ENCODE measurements around the gene PPIL6.

PPIL6 gene

GRCh38 chr6:109449064-109449794 is 8.8 kb upstream of the PPIL6 start:
- DNase-seq = no peak

- no peak for DNase-seq
These were observed 8.2 kb upstream of the PPIL6 start for GRCh38 chr6:109448615-109449014.

- DNase-seq = no peak
These were observed 7.6 kb upstream of the PPIL6 start for GRCh38 chr6:109447878-109448555.

- no peak for DNase-seq
These were observed 6.7 kb upstream of the PPIL6 start for GRCh38 chr6:109447087-109447486.

- no peak for DNase-seq
These were observed 6.1 kb upstream of the PPIL6 start for GRCh38 chr6:109446541-109446940.

- DNase-seq = no peak
These were observed 5.6 kb upstream of the PPIL6 start for GRCh38 chr6:109446072-109446471.

GRCh38 chr6:109445382-109445781 is 5.0 kb upstream of the PPIL6 start:
- DNase-seq = no peak

GRCh38 chr6:109443425-109443950 is 3.1 kb upstream of the PPIL6 start:
- DNase-seq = no peak

- DNase-seq = no peak
These were observed 2.0 kb upstream of the PPIL6 start for GRCh38 chr6:109442393-109442924.

GRCh38 chr6:109441069-109441816 is 815 bp upstream of the PPIL6 start:
- DNase-seq = peak; percentile 58

- no peak for DNase-seq
These were observed 4.4 kb downstream of the PPIL6 start for GRCh38 chr6:109436041-109436440.

GRCh38 chr6:109434456-109434855 is 6.0 kb downstream of the PPIL6 start:
- no peak for DNase-seq

- DNase-seq = no peak
These were observed 10.9 kb downstream of the PPIL6 start for GRCh38 chr6:109429496-109429895.

GRCh38 chr6:109428889-109429477 is 11.4 kb downstream of the PPIL6 start:
- no peak for DNase-seq

GRCh38 chr6:109424946-109425345 is 15.5 kb downstream of the PPIL6 start:
- DNase-seq = no peak

GRCh38 chr6:109421184-109421583 is 19.2 kb downstream of the PPIL6 start:
- DNase-seq = no peak

- DNase-seq = no peak
These were observed 19.7 kb downstream of the PPIL6 start for GRCh38 chr6:109420751-109421150.

- no peak for DNase-seq
These were observed 22.8 kb downstream of the PPIL6 start for GRCh38 chr6:109417646-109418045.

- no peak for DNase-seq
These were observed 29.4 kb downstream of the PPIL6 start for GRCh38 chr6:109411034-109411433.

- DNase-seq = no peak
These were observed 34.2 kb downstream of the PPIL6 start for GRCh38 chr6:109406196-109406595.

GRCh38 chr6:109397020-109397419 is 43.4 kb downstream of the PPIL6 start:
- no peak for DNase-seq

GRCh38 chr6:109396046-109396718 is 44.2 kb downstream of the PPIL6 start:
- DNase-seq = no peak

Data from activated CD4-positive, alpha-beta T cell treated with anti-CD3 and anti-CD28 coated beads for 48 hours (primary cell).